ENCODE data around the gene TLR9.

- TF ChIP-seq CTCF (IDR thresholded peaks at IDR 0.05), result no peak
- TF ChIP-seq POLR2A (IDR thresholded peaks at IDR 0.05), result no peak
Measured at GRCh38 chr3:52205727-52206372, 19.6 kb downstream of the TLR9 start.

All from uterus (tissue), 2 donors.